Endothelial cell (in vitro differentiated cells): ENCODE results near the gene TNS4. TPM values are rescaled to one million over a fixed set of nuclear protein-coding genes. Genes with fewer than 3 reads are reported as not detected.

Source experiments
- DNase-seq: peaks from one replicate; pipeline ENCODE4 v3.0.0; 2021; ENCODE audit warnings: low spot score
- H3K27ac Mint-ChIP-seq: one replicate; pipeline ENCODE4 v1.8.0; 2021; ENCODE audit warnings: mixed read lengths, inconsistent platforms; ENCODE audit not compliant: unreplicated experiment
- H3K27me3 Mint-ChIP-seq: one replicate; pipeline ENCODE4 v1.8.0; 2021; ENCODE audit warnings: mild to moderate bottlenecking, moderate library complexity, mixed read lengths, inconsistent platforms; ENCODE audit not compliant: unreplicated experiment
- H3K36me3 Mint-ChIP-seq: one replicate; pipeline ENCODE4 v1.8.0; 2021; ENCODE audit warnings: mild to moderate bottlenecking, low read depth, mixed read lengths, inconsistent platforms; ENCODE audit not compliant: unreplicated experiment
- H3K4me1 Mint-ChIP-seq: one replicate; pipeline ENCODE4 v1.8.0; 2021; ENCODE audit warnings: mild to moderate bottlenecking, mixed read lengths, inconsistent platforms; ENCODE audit not compliant: unreplicated experiment
- H3K4me3 Mint-ChIP-seq: one replicate; pipeline ENCODE4 v1.8.0; 2021; ENCODE audit warnings: mild to moderate bottlenecking, mixed read lengths, inconsistent platforms; ENCODE audit not compliant: unreplicated experiment
- H3K9me3 Mint-ChIP-seq: one replicate; pipeline ENCODE4 v1.8.0; 2021; ENCODE audit warnings: mixed read lengths, inconsistent platforms; ENCODE audit not compliant: unreplicated experiment
- total RNA-seq: library from RNA; stranded (reverse); fragmentation: NEBNext Ultra II Directional; extraction: Animal tissue kit (Norgen Biotek cat#: 25700); gene quantifications from one replicate; pipeline ENCODE4 v1.2.1, GENCODE V29; 2021; ENCODE audit not compliant: unreplicated experiment
- TF ChIP-seq, protein P1 (sequence below): fragments of 200-600 bp; sonication (generic); IDR thresholded peaks from one replicate; pipeline ENCODE4 v1.5.0; 2021; ENCODE audit warnings: antibody characterized with exemption; ENCODE audit not compliant: unreplicated experiment

Gene TNS4
- total RNA-seq, 1 donor from 2014 or later: 0.08 TPM

DNA sequence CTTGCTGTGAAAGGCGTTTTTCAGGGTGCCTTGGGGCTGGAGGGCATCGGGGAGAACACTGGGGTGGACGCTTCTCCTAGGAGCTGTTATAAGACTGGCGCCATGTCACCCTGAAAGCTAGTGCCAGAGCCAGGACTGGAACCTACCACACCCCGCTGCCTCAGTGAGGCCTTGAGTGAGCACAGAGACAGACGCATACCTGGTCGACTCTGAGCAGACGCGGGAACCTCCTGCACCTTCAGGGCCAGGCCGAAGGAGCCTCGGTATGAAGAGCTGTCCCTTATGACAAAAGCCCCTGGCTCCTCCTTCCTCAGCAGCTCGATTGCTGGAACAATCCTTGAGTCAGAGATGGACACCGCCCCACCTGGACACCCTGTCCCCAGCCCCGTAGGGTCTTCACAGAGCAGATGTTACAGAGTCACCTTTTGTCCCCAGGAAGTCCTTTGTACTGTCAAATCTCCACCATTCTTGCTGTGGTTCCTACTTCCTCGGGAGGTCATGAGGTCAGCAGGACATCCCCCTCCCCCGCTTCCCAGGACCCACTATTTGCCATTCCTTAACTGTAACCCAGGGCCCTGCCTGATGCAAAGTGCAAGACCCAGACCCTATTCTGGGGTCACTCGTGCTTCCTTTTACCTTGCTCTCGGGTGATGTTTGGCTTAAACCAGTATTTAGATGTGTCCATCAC lies 17.0 kb downstream of the TNS4 start:
- no peak overlapping the region for H3K27ac Mint-ChIP-seq

DNA sequence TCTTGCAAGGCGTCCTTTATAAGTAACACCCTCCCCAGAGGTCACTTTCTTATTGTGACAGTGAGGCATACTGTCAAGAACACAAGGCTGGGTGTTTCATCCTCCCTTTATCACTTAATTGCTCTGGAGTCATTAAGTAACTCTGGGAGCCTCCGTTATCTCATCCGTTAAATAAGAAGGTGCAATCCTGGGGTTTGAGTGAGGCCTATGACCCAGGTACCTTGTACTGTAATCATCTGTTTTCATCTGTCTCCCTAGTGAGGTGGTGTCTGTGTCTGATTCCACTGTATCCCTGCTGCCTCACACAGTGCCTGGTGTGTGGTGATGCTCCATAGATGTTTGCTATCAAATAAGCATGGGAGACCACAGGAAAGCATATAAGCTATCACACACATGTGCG lies 17.7 kb downstream of the TNS4 start:
- DNase-seq: no peak
- no peak overlapping the region for H3K27ac Mint-ChIP-seq
- H3K4me1 Mint-ChIP-seq: peaks cover 27% of the 10 kb centered on the region
- no peaks in the 10 kb centered on the region for H3K36me3 Mint-ChIP-seq
- no peak overlapping the region for H3K4me3 Mint-ChIP-seq
- TF ChIP-seq, protein P1, sequence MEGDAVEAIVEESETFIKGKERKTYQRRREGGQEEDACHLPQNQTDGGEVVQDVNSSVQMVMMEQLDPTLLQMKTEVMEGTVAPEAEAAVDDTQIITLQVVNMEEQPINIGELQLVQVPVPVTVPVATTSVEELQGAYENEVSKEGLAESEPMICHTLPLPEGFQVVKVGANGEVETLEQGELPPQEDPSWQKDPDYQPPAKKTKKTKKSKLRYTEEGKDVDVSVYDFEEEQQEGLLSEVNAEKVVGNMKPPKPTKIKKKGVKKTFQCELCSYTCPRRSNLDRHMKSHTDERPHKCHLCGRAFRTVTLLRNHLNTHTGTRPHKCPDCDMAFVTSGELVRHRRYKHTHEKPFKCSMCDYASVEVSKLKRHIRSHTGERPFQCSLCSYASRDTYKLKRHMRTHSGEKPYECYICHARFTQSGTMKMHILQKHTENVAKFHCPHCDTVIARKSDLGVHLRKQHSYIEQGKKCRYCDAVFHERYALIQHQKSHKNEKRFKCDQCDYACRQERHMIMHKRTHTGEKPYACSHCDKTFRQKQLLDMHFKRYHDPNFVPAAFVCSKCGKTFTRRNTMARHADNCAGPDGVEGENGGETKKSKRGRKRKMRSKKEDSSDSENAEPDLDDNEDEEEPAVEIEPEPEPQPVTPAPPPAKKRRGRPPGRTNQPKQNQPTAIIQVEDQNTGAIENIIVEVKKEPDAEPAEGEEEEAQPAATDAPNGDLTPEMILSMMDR: no peak
- H3K9me3 Mint-ChIP-seq: no peaks in the 10 kb centered on the region
- peaks cover 12% of the 10 kb centered on the region for H3K27me3 Mint-ChIP-seq

More for the DNA sequence above, 17.0 kb downstream of the TNS4 start:
- no peak for DNase-seq
- H3K9me3 Mint-ChIP-seq: no peaks in the 10 kb centered on the region
- H3K4me3 Mint-ChIP-seq: no peak overlapping the region
- peaks cover 10% of the 10 kb centered on the region for H3K27me3 Mint-ChIP-seq
- H3K4me1 Mint-ChIP-seq: peaks cover 27% of the 10 kb centered on the region
- TF ChIP-seq, protein P1: no peak
- H3K36me3 Mint-ChIP-seq: no peaks in the 10 kb centered on the region

- Mint-ChIP-seq H3K9me3 (no peaks in the 10 kb centered on the region), H3K36me3 (no peaks in the 10 kb centered on the region), H3K4me1 (peaks cover 27% of the 10 kb centered on the region), H3K4me3 (no peak overlapping the region), H3K27ac (no peak overlapping the region), H3K27me3 (peaks cover 9% of the 10 kb centered on the region)
- no peak for DNase-seq
- TF ChIP-seq, protein P1: no peak
Measured at GRCh38 chr17:40482722-40483121, 18.7 kb downstream of the TNS4 start.

DNA sequence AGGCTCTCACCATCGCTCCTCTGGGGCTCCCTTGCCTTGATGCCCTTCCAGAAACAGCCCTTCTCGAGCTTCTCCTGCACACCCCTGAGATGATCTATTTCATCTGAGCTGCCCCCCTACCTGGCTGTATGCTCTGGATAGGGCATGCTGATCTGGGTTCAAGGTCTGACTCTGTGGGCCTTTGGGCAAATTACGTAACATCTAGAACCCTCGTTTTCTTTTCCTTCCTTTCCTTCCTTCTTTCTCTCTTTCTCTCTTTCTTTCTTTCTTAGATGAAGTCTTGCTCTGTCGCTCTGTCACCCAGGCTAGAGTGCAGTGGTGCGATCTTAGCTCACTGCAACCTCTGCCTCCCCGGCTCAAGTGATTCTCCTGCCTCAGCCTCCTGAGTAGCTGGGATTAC lies 20.3 kb downstream of the TNS4 start:
- Mint-ChIP-seq H3K9me3 (no peaks in the 10 kb centered on the region), H3K27ac (no peak overlapping the region), H3K36me3 (no peaks in the 10 kb centered on the region), H3K4me1 (peaks cover 24% of the 10 kb centered on the region), H3K4me3 (no peak overlapping the region), H3K27me3 (peaks cover 13% of the 10 kb centered on the region)
- TF ChIP-seq, protein P1: no peak
- DNase-seq: no peak

DNA sequence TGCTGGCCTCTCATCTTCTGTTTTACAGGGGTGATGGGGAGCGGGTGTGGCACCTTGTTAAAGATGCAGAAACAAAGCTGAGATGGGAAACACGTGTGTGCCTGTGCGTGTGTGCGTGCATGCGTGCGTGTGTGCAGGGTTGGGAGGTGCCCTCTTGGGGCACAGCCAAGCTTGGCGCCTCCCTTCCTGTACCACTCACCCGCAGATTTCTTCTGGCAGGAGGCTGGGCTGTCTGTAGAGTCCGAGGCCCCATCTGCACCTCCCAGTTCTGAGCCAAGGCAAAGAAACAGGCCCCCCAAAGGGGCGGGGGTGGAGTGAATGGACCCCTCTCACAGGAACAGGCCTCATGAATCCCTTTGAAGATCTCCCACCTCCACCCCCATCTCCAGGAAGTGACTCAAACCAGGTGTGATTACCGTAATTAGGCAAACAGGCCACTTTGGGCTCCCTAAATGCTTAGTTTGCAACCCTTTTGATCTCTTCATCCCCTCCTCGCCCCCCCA lies 20.9 kb downstream of the TNS4 start:
- DNase-seq: no peak
- Mint-ChIP-seq H3K9me3 (no peaks in the 10 kb centered on the region), H3K4me3 (no peak overlapping the region), H3K27ac (no peak overlapping the region), H3K36me3 (no peaks in the 10 kb centered on the region), H3K27me3 (peaks cover 13% of the 10 kb centered on the region), H3K4me1 (peaks cover 22% of the 10 kb centered on the region)
- TF ChIP-seq, protein P1: no peak
